RWPE2 (cell line): Measurements from ENCODE around the gene FBF1.

ENCODE experiments used
- ATAC-seq: fragments of 200-7000 bp; cut with Tn5 transposase; 3 replicates; pipeline ENCODE4 v1.9.1; 2021; ENCODE audit warnings: low read depth
- DNase-seq: peaks from one replicate; pipeline ENCODE4 v3.0.0-alpha.2; 2020; ENCODE audit warnings: low spot score
- H3K27ac ChIP-seq: fragments of 450-650 bp; 2 replicates; pipeline ENCODE4 v1.5.1; 2017; ENCODE audit warnings: mild to moderate bottlenecking; ENCODE audit not compliant: poor library complexity, severe bottlenecking
- H3K27me3 ChIP-seq: fragments of 250-450 bp; sonication (Bioruptor Pico); 2 replicates; pipeline ENCODE4 v1.5.1; 2021; ENCODE audit warnings: mild to moderate bottlenecking, moderate library complexity; ENCODE audit not compliant: insufficient read depth, poor library complexity, severe bottlenecking
- H3K36me3 ChIP-seq: fragments of 250-450 bp; sonication (Bioruptor Pico); 2 replicates; pipeline ENCODE4 v1.5.1; 2020; ENCODE audit warnings: low read depth, mild to moderate bottlenecking, moderate library complexity
- H3K4me1 ChIP-seq: fragments of 250-450 bp; sonication (Bioruptor Pico); 2 replicates; pipeline ENCODE4 v1.5.1; 2021; ENCODE audit warnings: mild to moderate bottlenecking, moderate library complexity; ENCODE audit not compliant: insufficient read depth, poor library complexity, severe bottlenecking
- H3K4me3 ChIP-seq: fragments of 250-450 bp; sonication (Bioruptor Pico); 2 replicates; pipeline ENCODE4 v1.5.1; 2021; ENCODE audit warnings: mild to moderate bottlenecking, moderate library complexity; ENCODE audit not compliant: severe bottlenecking
- H3K9me3 ChIP-seq: fragments of 250-450 bp; sonication (Bioruptor Pico); 2 replicates; pipeline ENCODE4 v1.5.1; 2021; ENCODE audit warnings: mild to moderate bottlenecking, moderate library complexity; ENCODE audit not compliant: severe bottlenecking
- TF ChIP-seq, protein P1 (sequence below): fragments of 450-650 bp; IDR thresholded peaks from one replicate; pipeline ENCODE4 v1.5.1; 2017; ENCODE audit warnings: mild to moderate bottlenecking, moderate library complexity; ENCODE audit not compliant: poor library complexity, severe bottlenecking

FBF1 gene

DNA sequence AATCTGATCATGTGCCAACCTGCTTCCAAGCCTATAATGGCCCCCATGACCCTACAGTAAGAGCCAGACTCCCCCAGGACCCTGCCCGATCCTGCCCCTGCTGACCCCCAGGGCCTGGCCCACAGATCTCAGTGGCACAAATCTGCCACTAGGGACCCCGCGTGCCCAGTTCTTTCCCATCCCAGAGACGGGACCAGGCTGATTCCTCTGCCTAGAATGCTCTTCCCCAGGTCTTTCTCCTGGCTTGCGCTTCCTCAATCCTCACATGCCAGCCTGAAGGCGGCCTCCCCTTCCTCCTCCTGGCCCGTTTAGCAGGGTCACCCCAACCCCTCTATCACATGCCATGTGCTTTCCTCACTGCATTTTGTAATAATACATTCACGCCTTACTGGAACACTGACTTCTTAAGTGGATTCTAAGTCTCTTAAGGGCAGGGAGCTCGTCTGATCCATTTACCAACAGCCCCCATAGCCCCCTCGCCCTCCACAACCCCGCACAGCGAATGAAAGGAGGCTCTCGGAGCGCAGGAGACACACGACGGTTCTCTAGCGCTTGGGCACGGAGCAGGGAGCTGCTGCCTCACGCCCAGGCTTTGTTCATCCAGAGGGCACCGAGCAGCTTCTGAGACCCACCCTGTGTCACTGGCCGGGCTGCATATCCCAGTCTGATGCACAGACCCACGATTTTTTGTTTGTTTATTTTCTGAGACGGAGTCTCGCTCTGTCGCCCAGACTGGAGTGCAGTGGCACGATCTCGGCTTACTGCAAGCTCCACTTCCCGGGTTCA, 45.3 kb downstream of the FBF1 start:
- peaks cover 36% of the 10 kb centered on the region for H3K36me3 ChIP-seq
- H3K4me1 ChIP-seq, result peaks cover 9% of the 10 kb centered on the region
- peak overlapping the region; percentile 76 for H3K27ac ChIP-seq
- TF ChIP-seq, protein P1, sequence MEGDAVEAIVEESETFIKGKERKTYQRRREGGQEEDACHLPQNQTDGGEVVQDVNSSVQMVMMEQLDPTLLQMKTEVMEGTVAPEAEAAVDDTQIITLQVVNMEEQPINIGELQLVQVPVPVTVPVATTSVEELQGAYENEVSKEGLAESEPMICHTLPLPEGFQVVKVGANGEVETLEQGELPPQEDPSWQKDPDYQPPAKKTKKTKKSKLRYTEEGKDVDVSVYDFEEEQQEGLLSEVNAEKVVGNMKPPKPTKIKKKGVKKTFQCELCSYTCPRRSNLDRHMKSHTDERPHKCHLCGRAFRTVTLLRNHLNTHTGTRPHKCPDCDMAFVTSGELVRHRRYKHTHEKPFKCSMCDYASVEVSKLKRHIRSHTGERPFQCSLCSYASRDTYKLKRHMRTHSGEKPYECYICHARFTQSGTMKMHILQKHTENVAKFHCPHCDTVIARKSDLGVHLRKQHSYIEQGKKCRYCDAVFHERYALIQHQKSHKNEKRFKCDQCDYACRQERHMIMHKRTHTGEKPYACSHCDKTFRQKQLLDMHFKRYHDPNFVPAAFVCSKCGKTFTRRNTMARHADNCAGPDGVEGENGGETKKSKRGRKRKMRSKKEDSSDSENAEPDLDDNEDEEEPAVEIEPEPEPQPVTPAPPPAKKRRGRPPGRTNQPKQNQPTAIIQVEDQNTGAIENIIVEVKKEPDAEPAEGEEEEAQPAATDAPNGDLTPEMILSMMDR, result no peak
- ATAC-seq (no peak), DNase-seq (no peak)
- H3K4me3 ChIP-seq, result peak overlapping the region; percentile 81
- no peaks in the 10 kb centered on the region for H3K9me3 ChIP-seq
- no peaks in the 10 kb centered on the region for H3K27me3 ChIP-seq

DNA sequence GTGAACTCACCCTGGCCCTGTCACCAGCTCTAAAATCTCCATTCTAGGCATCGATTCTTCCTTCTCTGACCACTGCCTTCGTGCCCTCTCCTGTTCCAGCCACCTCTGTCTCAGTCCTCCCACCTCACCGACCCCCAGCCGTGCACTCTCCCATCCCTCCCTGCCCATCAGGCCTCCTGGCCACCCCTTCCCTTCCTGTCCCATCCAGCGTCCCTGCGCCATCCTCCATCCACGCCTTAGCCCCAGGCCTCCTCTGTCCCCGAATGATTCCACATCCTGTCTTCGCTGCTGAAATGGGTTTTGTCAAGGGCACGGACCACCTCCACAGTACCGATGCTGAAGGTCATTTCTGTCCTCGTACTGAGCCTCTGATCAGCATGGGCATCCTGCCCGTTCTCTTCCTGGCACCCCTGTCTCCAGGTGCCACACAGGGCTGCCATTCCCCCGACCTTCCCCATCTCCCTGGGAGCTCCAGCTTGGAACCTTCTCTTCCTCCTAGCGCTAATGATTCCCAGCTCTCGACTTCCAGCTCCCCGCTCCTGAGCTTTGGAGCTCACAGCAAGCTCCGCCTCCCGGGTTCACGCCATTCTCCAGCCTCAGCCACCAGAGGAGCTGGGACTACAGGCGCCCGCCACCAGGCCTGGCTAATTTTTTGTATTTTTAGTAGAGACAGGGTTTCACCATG, 46.7 kb downstream of the FBF1 start:
- Histone ChIP-seq H3K4me1 (peaks cover 9% of the 10 kb centered on the region), H3K27ac (no peak overlapping the region), H3K9me3 (no peaks in the 10 kb centered on the region), H3K4me3 (no peak overlapping the region), H3K27me3 (no peaks in the 10 kb centered on the region), H3K36me3 (peaks cover 36% of the 10 kb centered on the region)
- TF ChIP-seq, protein P1, result no peak
- DNase-seq (no peak), ATAC-seq (no peak)

DNA sequence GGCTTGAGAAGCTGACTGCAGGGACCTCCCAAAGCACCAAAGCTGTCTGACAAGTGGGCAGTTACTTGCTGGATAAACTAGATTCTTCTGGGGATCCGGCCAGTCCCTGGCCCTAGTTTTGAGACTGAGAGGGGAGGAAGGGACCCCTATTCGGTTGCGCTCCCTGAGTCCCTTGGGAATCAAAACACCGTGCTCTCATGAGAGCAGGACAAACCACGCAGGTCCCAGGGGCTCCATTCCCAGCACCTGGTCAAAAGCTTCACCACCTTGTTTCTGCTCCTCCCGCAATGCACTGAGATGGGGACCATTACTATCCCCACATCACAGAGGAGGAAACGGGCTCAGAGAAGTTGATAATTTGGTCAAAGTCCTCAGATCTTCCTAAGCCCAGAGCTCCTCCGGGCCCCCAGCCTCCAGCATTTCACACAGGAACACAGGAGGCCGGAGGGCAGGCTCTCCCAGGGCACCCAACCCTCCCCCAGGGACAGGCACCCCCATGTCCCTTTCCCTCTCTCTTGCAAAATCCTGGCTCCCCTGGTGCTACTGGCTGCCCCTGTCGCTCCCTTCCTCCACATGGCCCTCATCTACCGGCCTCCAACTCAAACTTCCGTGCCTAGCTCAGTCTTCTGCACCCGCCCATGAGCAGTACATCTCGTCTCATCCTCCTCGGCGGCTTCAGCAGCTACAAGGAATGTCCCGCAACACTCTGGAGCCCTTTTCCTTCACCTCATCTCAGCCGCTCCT, 47.4 kb downstream of the FBF1 start:
- Histone ChIP-seq H3K4me3 (no peak overlapping the region), H3K4me1 (peaks cover 9% of the 10 kb centered on the region), H3K27ac (no peak overlapping the region), H3K9me3 (no peaks in the 10 kb centered on the region), H3K27me3 (no peaks in the 10 kb centered on the region), H3K36me3 (peaks cover 29% of the 10 kb centered on the region)
- TF ChIP-seq, protein P1, result no peak
- no peak for DNase-seq
- no peak for ATAC-seq

DNA sequence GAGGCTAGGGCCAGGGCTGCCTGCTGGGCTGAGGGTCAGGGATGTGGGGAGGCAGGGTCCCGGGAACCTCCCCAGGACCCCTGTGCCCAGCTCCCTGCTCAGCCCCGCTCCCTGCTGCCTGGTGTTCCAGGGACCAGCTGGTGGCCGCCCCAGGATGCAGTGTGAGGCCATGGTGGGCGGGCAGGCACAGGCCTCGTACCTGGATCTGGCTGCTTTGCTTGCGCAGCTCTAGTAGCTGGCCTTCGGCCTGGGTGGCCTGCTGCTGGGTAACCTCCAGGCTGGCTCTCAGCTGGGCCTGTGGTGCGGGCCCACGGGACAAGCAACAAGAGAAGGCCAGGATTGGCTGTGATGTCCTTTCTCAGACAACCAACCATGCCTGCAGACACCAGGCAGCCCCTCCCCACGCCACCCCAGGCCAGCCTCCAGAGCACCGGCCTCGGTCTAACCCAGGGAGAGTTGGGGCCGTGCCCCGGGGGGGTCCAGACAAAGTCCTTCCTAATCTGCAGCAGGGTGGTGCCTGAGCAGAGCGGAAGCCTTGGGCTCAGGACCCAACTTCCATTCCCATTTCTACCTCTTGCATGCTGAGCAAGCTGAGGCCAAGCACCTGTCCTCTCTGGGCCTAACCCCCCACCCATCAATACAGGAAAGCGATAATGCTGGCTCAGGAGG, 48.2 kb downstream of the FBF1 start:
- no peak overlapping the region for H3K27ac ChIP-seq
- no peaks in the 10 kb centered on the region for H3K9me3 ChIP-seq
- ATAC-seq (no peak), DNase-seq (no peak)
- H3K4me1 ChIP-seq, result peaks cover 9% of the 10 kb centered on the region
- H3K27me3 ChIP-seq, result no peaks in the 10 kb centered on the region
- peaks cover 27% of the 10 kb centered on the region; the same call in 1 of the 2 replicates for H3K36me3 ChIP-seq
- H3K4me3 ChIP-seq, result no peak overlapping the region
- TF ChIP-seq, protein P1, result no peak
